Activated CD4-positive, alpha-beta T cell treated with anti-CD3 and anti-CD28 coated beads, Interleukin-2, Interleukin-4, amounts not matched to agents 100 ng/mL and 50 ng/mL, durations not matched to agents 16 hours and 8 hours (primary cell): ENCODE measurements around the gene EIF5.
"Not testable (repeated sequence)": the region's sequence is repeated elsewhere in the genome, so short reads cannot be mapped to it uniquely, and the experiment has no call there.

ENCODE experiments used
- DNase-seq: peaks from one replicate; pipeline ENCODE4 v3.0.0-alpha.2; 2020; ENCODE audit warnings: low spot score

The EIF5 gene

DNA sequence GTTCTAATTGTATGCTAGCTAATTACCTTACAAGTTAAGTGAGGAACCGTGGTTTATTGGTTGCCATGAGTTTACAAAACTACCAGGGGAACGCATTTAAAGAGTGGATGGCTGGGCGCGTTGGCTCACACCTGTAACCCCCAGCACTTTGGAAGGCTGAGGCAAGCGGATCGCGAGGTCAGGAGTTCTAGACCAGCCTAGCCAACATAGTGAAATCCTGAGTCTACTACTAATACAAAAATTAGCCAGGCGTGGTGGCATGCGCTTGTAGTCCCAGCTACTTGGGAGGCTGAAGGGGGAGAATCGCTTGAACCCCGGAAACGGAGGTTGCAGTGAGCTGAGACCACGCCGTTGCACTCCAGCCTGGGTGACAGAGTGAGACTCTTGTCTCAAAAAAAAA lies 2.2 kb downstream of the EIF5 start:
- no peak for DNase-seq

DNA sequence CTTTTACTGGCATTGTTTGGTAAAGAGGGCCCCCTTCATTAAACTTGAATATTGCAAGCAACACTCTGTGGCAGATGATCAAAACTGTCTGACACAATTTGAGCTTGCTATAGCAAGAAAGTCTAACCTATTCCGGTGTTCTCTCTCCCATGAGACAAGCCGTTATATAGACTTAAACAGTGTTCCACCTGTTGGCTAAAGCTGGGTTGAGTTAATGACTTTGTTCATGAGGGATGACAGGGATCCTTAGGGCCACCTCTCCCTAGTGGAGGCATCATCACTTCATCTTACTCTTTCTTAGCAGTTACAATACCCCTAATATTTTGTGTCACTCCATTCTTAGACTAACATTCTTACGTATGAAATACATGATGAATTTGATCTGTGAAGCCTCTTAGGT lies 3.8 kb downstream of the EIF5 start:
- no peak for DNase-seq

DNA sequence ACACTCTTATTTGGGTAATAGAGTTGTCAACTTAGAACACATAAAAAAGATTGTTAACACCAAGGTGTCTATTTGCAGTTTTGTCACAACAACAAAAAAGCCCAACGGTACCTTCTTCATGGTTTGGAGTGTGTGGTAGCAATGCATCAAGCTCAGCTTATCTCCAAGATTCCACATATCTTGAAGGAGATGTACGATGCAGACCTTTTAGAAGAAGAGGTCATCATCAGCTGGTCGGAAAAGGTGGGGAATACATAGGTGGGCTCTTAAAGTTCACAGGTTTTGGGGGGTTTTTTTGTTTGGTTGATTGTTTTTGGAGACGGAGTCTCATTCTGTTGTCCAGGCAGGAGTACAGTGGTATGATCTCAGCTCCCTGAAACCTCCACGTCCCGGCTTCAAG lies 5.5 kb downstream of the EIF5 start:
- DNase-seq, result no peak

DNA sequence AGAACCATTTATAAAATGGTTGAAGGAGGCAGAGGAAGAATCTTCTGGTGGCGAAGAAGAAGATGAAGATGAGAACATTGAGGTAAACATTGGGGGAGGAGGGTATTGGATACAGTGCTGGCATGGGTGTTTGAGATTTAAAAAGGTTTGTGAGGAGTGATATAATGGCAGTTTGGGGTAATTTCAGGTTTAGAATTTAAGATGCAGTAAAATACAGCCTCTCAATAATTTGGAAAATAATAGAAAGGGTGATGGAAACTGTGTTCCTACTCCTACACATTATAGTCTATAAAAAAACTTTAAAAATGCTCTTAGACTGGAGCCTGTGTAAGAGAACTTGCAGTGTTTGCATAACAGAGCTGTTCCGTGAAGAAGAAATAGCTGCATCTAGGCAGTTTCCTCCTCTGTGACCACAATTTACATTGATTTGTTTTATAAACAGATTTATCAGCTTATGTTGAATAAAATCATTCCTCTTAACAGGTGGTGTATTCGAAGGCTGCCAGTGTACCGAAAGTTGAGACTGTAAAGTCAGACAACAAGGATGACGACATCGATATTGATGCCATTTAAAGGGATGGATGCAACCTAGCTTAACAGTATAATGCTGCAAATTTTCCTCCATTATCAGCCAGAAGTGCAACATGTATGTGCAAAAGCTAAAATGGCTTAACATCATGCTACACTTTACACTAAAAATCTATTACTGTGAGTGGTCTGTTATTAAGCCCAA lies 6.6 kb downstream of the EIF5 start:
- no peak for DNase-seq

DNA sequence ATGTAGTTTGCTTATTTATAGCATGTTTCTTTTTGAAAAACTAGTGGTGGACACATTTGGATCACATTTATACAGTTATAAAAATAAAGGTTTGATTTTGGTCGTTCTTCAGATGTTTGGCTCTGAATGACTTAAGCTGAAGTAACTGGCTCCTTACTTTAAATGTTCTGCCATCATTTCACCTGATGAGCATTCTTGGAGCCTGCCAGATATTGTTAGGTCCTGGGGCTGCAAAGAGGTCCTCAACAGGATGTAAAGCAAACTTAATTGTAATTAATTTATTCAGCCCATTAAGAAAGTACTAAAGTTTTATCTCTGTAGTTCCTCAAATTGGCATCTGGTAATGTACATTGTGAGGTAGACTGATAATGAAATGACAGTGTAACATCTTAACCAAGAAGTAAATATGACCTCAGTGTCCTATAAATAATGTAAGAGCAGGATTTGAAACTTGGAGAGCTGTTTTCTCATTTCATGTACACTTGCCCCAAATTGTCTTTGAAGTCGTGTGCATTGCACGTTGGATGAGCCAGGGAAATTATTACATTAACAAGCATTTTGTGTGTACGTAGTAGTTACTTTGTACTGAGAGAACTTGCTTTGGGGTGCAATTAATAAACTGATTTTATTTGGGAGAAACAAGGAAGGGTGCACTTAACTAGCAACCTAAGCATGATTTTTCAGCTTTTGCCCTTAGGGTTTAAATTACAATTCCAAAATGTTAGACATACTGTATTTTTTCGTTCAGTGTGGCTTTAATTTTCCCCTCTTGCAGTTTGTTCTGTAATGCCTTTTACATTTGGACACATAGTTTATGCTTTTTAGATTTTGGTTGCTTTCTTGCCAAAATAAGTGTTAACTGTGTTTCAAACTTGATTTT lies 7.5 kb downstream of the EIF5 start:
- DNase-seq, result no peak

DNA sequence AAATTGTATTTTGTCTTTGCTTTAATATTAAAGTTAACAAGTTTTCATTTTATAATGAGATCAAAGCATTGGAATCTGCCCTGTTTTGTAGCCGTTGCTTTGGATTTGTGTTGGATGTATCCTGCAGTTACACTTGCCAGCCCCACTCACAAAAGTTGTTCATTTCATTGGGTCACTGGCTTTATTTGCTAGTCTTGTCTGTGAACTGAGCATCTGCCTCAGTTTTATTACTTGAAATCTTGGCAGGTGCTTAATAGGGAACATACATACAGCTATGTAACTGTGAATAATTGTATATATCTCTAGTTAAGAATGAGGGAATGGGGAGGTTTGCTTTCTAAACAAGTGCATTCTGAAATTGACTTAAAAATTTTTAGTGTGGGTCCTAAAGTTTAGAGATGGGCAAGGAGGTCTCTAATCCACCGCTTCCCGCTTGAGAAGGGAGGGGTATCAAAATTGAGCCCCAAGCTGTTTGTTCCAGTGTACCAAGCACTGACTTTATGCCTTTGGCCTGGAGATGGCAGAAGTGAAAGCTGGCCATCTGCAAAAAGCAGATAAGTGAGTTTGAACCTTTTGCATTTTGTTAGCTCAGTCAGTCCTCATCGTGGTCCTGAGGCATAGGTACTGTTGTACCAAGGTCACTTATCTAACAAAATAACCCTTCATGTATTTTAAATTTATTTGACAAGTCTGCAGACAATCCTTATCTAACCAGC lies 9.3 kb downstream of the EIF5 start:
- no peak for DNase-seq

DNA sequence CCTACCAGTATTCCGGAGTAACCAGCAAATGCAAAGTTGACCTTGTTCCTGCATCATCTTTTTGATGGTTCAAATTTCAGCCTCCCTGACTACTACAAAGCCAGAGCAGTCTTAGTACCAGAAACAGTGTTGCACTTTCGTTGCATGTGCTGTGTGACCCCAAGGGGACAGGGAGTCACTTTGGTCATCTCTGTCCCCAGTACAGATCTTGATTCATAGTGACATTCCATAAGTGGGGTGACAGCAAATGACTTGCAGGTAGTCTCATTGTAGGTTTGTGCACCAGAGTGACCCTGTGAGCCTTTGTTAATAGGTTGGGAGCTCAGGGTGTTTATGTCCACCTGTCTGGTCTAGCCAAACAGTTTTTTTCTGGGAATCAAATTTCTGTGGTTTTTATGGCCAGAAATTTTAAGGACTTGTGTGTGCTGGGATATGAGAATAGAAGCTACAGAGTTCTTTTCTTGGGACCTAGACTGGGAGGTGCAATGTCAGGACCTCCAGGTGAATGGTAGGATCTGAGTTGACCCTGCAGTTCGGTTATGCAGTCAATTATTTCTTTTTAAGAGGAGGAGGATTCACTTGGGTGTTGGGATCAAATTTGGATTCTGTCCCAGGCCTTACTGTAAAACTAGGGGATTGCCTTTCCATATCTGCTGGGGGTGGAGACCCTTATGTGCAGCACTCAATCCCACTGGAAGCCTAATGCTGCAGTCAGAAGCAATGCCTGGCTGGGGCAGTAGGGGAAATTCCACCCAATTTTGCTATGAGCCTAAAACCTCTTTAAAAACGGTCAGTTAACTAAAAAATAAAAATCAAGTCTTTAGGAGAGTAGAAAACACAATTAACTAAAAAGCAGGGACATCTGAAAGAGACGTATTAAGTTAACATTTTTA lies 10.1 kb downstream of the EIF5 start:
- no peak for DNase-seq

DNA sequence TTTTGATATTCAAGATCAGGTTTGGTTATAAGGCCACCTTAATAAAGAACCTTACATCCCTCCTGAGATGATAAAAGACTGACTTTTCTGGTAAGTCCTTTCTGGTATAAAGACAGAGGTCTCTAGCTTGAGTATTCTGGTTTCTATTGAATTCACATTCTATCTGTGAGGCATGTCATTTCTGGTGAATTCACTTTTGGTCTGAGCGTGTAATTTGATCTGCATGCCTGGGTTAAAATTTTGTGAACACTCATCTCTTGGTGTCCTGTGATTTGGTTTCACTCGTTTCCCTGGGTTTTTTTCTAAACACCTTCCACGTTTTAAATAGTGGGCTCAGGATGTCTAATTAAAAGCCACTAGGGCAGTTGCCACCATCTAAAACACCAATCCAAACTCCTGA lies 12.2 kb downstream of the EIF5 start:
- DNase-seq, result no peak

DNA sequence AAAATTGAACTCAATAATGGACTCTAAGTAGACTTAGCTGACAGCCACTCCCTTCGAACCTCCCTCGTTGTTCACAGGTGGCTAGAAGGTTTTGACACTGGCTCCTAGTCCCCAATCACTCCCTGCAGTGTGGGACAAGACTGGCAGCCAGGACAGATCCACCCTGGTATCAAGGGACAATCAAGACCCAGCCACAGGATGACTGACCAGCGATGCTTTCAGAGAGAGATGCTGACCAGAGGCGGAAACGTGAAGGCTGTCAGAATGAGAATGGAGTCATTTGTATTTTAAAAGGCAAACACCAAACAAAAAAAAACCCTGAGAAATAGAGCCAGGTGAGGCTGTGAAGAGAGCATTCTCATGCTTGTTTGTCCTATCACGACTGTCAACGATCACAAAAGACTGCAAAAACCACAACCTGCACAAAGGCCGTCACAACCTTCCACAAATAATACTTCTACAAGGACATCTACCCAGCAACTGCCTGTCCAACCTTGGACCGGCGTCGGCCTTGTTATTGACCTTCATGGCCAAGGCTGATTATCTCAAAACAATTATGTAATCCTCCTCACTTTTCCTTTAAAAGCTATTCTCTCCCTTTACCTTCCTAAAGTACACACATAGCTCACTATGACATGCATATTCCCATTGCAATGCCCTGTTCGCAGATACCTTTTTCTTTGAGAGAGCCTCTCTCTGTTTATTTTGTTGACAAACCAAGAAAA lies 13.2 kb downstream of the EIF5 start:
- no peak for DNase-seq

DNA sequence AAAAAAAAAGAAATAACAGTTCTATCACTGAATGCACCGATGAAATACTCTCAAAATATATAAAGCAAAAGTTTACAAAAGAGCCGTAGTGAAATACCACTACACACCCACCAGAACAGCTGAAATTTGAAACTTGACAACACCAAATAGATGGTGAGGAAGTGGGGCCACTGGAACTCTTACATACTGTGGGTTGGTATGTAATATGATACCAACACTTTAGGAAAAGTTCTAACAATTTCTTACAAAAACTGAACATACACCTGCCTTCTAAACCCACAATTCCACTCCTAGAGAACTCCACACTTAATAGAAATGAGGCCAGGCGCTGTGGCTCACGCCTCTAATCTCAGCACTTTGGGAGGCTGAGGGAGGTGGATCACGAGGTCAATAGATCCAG lies 14.1 kb downstream of the EIF5 start:
- no peak for DNase-seq

DNA sequence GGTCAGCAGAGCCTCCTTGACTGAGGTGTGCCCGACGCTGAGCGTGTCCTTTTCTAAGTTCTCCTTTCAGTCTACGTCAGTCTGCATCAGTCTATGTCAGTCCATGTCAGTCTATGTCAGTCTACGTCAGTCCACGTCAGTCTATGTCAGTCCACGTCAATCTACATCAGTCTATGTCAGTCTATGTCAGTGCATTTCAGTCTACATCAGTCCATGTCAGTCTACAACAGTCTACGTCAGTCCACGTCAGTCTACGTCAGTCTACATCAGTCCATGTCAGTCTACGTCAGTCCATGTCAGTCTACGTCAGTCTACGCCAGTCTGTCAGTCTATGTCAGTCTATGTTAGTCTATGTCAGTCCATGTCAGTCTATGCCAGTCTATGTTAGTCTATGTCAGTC lies 15.9 kb downstream of the EIF5 start:
- no peak for DNase-seq

DNA sequence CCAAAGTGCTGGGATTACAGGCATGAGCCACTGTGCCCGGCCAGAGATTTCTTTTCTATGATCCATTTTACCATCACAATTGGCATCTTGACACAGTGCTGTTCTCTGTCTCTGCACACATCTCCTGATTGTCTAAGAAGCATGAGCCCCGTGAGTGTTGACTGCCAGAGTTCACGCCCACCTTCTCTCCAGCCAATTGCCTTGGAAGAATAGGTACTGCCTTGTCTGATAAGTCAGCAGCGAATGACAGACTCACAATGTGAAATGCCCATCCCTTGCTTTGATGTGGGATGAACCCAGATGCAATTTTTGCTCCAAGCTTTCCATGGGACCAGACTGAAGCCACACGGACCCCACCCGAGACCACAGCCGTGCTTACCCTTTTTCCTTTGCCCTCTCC lies 19.3 kb downstream of the EIF5 start:
- no peak for DNase-seq

DNA sequence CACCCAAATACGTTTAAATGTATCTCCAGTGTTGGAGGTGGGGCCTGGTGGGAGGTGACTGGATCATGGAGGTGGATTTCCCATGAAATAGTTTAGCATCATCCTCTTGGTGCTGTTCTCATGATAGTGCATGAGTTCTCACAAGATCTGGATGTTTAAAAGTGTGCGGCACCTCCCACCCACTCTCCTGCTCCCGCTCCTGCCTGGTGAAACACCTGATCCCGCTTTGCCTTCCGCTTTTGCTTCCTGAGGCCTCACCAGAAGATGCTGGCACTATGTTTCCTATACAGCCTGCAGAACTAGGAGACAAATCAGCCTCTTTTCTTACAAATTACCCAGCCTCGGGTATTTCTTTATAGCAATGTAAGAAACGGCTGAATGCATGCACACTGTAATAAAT lies 20.1 kb downstream of the EIF5 start:
- no peak for DNase-seq

DNA sequence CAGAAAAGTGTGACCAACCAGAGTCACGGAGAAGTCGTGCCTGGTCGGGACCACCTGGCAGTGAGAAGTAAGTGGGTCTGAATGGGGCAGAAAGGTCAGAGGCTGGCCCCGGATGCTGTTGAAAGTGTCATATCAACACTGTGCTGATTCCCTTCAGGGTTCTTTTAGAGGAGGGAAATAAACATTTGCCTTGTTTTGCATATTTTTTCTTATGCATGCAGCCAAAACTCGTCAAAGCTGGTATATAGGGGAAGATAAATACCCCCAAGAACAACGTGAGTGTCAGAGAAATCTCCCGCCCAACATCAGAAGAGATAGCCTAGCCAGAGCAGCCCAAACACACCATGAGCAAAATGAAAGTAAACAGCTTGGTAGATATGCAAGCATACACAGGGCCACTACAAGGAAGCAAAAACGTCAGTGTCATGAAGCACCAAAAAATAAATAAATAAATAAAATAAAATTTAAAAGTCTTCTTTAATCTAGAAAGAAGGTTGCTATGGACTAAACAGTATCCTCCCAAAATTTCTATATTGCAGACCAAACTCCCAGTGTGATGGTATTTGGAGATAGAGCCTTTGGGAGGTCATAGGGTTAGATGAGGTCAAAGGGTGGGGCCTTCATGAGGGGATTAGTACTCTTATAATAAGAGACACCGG lies 22.1 kb downstream of the EIF5 start:
- no peak for DNase-seq

DNA sequence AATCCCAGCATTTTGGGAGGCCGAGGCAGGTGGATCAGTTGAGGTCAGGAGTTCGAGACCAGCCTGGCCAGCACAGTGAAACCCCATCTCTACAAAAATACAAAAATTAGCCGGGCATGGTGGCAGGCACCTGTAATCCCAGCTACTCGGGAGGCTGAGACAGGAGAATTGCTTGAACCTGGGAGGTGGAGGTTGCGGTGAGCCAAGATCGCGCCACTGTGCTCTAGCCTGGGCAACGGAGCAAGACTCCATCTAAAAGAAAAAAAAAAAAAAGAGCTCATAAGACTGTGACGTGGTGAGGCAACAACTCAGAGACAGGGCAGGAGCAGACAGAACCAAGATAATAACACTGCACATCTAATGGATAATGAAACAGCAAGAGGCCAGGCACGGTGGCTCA lies 23.5 kb downstream of the EIF5 start:
- not testable (repeated sequence) for DNase-seq

DNA sequence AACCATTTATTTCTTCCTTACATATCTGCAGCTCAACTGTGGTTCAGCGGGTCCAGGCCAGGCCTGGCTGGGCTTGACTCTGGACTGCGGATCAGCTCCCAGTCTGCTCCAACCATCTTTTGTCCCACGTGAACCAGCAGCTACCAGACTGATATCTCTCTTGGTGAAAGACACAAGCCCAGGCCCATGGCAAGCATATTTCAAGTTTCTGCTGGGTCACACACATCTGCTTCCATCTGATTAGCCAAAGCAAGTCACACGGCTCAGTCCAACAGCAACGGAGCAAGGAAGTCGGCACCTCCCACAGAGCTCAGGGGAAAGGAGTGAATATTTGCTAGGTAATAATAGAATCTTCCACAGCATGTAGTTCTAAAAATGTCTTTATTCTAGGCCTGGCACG lies 26.5 kb downstream of the EIF5 start:
- no peak for DNase-seq

DNA sequence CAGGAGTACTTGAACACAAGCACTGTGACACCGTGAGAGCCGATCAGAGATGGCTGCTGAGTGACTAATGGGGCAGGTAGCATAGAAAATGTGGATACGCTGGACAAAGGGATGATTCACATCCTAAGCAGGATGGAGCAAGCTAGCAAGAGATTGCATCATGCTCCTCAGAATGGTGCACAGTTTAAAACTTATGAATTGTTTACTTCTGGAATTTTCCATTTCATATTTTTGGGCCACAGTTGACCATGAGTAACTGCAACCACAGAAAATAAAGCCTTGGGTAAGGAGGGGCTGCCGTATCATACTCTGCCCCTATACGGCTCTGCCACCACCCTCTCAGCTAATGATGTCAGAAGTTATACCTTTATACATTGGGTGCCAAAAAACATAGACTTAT lies 27.8 kb downstream of the EIF5 start:
- no peak for DNase-seq

DNA sequence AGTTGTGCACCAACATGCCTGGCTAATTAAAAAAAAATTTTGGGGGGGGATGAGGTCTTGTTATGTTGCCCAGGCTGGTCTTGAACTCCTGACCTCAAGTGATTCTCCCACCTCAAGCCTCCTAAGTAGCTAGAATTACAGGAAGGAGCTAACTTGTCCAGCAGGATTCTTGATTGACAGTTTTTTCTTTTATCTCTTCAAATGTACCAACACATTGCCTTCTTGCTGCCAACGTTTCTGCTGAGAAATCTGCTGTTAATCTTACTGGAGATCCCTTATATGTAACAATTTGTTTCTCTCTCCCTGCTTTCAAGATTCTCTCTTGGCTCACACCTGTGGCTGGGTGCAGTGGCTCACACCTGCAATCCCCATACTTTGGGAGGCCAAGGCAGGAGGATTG lies 28.7 kb downstream of the EIF5 start:
- DNase-seq, result no peak

DNA sequence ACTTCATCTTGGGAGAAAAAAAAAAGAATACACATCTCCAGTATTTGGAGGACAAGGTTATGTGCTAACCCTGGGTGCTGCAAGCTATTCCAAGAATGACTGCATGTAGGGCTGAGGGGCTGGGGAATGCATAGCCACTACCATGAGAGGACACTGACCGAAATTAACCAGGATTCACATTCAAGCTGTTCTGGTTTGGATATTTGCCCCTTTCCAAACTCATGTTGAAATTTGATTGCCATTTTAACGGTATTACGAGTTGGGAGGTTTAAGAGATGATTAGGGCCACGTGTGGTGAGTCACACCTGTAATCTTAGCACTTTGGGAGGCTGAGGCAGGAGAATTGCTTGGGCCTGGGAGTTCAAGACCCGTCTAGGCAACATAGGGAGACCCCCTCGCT lies 32.7 kb downstream of the EIF5 start:
- DNase-seq, result no peak

DNA sequence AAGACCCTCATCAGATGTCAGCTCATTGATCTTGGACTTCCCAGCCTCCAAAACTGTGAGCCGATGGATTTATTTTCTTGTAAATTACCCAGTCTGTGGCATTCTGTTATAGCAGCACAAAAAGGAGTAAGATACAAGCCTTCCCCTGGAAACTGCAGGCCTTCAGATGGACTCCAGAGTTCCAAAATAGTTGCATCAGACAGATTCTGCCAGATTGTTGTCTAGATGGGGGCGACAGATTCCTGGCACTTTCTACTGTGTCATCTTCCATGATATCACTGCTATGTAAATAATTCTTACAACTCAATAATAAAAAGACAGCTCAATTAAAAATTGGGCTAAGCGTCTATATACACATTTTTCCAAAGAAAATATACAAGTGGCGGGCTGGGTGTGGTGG lies 34.0 kb downstream of the EIF5 start:
- DNase-seq, result no peak

DNA sequence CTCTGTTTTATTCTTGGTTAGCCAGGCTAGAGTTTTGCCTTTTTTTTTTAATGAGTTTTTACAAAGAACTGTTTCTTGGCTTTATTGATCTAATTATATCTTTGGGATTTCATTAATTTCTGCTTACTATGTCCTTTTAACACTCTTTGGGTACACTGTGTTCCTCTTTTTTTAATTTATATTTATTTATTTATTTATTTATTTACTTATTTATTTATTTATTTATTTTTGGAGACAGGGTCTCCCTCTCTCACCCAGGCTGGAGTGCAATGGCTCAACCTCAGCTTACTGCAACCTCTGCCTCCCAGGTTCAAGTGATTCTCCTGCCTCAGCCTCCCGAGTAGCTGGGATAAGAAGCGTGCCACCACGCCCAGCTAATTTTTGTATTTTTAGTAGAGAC lies 36.0 kb downstream of the EIF5 start:
- DNase-seq, result no peak
